G401.6 (cell line): ENCODE data around the gene KIRREL1.

Experiments used
- FAIRE-seq: peaks from 2 replicates; lab custom pipeline; 2012; peaks lifted over from hg19 to GRCh38; lab: Jason Lieb, UNC

The KIRREL1 gene

GRCh38 chr1:158035976-158036583 lies 42.6 kb downstream of the KIRREL1 start:
- peak; percentile 98 for FAIRE-seq

- FAIRE-seq = no peak
Observed at GRCh38 chr1:158037008-158037865, 43.8 kb downstream of the KIRREL1 start.

GRCh38 chr1:158037866-158038359 lies 44.5 kb downstream of the KIRREL1 start:
- FAIRE-seq = no peak

DNA sequence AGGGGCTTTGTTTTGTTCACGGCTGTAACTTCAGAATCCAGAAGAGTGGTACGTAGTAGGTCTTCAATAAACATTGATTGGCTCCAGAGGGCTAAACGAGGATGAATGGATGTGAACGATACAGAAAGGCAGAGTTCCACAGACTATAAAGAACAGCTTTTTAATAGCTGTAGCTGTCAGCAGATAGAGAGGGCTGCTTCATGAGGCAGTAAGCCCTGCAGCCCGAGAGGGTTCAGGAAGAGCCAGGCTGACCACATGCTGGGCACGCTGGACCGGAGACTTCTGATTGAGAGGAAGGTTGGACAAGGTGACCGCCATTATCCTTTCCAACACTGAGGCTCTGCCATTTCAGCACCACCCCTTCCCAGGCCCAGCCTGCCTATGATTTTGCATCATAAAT lies 45.3 kb downstream of the KIRREL1 start:
- FAIRE-seq = no peak

GRCh38 chr1:158039380-158039779 lies 45.9 kb downstream of the KIRREL1 start:
- FAIRE-seq = no peak

DNA sequence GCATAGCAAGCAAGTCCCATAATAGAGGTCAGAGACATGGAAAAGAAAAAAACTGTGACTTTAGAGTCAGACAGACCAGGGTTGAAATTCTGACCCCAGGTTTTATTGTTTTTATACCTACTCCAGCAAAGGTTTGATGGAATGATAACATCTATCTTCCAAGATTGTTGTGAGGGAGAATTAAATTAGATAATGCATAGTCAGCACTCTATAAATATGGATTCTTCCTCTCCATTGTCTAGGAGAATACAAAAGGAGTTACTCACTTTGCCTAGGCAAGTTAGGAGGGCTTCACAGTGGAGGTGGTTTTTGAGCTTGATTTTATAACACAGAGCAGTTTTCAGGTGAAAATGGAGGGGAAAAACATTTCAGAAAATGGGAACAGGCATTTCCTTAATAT lies 46.9 kb downstream of the KIRREL1 start:
- FAIRE-seq = no peak

GRCh38 chr1:158043232-158043631 lies 49.8 kb downstream of the KIRREL1 start:
- FAIRE-seq = no peak

- FAIRE-seq = no peak
Observed at GRCh38 chr1:158045639-158046038, 52.2 kb downstream of the KIRREL1 start.

DNA sequence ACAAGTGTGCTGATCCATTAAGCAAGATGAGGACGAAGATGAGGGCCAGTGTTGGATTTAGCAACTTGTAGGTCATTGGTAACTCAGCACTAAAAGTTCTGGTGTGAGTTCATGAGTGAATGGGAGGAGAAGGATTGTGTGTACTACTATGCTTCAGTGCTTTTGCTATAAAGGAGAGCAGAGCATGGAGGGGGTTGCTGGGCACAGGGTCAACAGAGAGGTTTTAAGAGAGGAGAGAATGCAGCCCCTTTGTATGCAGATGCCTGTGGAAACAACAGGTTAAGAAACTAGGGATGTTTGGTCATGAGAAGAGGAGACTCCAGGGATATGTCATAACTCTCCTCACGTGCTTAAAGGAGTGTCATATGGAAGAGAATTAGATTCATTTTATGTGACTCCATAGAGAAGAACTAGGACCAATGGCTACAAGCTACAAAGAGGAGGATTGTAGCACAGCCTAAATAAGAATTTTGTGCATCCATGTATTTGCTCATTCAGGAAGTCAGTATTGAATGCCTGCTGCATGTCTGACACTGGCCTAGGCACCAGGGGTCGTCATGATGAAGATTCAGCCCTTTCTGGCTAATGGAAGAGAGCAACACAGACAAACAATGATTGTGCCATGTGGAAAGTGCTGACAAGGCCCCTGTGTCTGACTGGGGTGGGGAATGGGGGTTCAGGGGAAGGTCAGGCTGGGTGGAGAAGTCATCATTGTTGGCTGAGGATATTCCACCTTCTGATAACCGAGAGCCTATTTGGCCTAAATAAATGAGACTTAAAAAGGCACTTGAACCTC lies 53.5 kb downstream of the KIRREL1 start:
- FAIRE-seq = no peak

DNA sequence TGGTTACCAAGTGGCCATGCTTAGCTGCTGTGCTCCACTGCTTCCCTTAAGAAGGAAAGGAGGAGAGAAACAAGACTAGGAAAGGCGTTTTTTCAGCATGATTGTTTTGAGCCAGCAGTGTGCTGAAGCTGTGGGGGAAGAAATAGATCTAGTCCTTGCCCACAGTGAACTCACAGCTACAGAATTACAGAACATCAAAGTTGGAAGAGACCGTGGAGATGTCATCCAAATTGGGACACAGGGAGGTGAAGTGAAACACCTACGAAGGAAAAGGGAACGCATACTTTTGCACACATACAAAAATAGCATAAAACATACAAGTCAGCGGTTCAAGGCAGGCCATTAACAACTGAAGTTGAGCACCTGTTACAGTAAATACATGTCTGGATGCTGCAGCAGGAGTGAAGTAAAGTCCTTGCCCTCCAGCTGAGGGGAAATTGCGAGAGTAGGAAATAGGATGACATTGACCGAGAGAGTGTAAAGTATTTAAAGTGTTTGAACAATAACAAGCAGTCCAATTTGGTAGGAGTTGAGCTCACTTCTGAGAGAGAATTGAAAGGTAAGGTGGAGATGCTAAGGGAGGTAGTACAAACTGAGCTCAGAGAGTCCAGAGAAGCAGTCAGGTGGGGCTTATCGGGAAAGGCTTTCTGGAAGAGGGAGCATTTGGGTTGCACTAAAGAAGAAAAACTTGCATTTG lies 55.1 kb downstream of the KIRREL1 start:
- no peak for FAIRE-seq

- FAIRE-seq = no peak
Observed at GRCh38 chr1:158049853-158050252, 56.4 kb downstream of the KIRREL1 start.

GRCh38 chr1:158053276-158053675 lies 59.8 kb downstream of the KIRREL1 start:
- FAIRE-seq = no peak

- FAIRE-seq = no peak
Observed at GRCh38 chr1:158054721-158055120, 61.3 kb downstream of the KIRREL1 start.

DNA sequence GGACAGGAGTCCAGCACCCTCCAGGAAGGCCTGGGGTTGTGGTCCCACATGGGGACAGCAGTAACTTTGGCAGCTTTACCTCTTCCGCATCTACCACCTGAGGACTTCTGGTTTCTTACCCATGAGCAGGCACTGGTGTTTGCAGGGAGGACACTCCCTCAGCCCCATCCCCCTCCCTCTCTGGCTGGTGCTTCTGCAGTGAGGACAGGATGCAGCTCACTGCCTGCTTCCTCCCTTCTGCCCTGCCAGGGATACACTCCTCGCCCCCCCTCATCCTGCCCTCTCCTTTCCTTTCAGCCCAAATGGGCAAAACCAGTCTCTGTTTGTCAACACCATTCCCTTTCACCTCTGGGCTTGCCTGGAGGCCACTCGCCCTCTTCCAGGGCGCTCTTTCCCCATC lies 62.4 kb downstream of the KIRREL1 start:
- no peak for FAIRE-seq

GRCh38 chr1:158056498-158056897 lies 63.1 kb downstream of the KIRREL1 start:
- no peak for FAIRE-seq

DNA sequence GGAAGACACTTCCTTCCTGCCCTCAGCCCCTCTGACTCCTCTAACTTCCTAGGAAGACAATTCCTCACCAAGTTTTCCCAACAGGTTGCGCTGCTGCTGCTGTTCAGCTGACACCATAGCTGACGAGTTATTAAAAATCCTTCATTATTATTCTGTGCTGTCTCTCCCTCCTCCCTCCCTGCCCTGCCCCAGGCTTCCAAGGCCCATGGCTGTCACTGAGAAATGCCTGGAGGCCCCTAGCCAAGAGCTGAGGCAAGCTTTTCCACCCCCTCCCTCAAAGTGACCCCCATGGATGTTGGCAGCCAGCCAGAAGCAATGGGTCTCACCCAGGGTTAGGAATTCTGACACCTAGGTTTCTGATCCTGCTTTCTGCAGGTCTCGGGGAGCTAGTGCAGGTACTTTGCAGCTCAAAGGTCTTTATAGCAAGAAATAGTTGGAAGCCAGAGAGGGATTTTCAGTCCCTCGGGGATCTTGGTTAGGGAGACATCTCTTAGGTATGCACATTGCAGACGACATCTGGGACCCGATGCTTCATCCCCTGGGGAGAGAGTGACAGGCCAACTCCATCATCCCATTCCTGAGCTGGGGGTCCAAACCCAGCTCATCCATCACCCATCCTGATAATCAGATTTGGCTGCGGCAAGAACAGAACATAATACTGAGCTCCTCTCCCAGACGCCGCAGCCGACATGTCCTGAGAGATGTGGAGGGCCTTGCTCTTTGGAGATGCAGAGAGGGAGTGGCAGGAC lies 65.0 kb downstream of the KIRREL1 start:
- FAIRE-seq = no peak

- no peak for FAIRE-seq
Observed at GRCh38 chr1:158059984-158060383, 66.5 kb downstream of the KIRREL1 start.

GRCh38 chr1:158062174-158062573 lies 68.7 kb downstream of the KIRREL1 start:
- no peak for FAIRE-seq

GRCh38 chr1:158067662-158068061 lies 74.2 kb downstream of the KIRREL1 start:
- FAIRE-seq = no peak

DNA sequence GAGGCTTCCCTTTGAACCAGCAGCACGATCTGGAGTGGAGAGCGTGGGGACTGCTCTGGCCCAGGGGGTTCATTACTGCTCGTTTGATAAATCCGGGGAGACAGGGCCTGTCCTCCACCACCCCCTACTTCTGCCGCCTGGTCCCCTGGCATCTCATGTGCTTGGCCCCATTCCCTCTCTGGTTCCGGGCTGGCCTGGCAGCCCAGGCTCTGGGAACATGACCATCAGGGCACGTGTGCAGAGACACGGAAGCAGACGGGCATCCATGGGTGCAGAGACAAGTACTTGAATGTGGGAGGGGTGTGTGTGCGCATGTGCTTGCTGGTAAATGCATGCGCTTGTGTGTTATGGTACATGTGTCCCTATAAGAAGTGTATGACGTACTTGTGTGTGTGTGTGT lies 75.5 kb downstream of the KIRREL1 start:
- no peak for FAIRE-seq

DNA sequence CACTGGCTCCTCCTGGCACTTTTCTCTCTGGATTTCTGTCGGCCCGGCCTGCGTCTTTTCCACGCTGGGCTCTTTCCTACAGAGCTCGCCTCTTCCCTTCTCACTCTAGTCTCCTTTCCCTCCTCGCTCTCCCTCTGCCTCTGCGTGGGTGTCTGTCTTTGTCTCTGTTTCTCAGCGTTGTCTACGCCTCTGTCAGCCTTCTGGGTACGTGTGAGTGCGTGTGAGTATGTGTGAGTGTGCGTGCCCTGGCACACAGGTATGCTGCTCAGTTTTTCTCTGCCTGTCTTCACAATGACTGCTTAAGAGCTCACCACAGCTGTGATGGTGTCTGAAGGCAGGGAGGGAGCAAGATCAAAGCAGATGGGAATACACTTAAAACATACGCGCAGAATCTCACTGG lies 77.7 kb downstream of the KIRREL1 start:
- FAIRE-seq = no peak

DNA sequence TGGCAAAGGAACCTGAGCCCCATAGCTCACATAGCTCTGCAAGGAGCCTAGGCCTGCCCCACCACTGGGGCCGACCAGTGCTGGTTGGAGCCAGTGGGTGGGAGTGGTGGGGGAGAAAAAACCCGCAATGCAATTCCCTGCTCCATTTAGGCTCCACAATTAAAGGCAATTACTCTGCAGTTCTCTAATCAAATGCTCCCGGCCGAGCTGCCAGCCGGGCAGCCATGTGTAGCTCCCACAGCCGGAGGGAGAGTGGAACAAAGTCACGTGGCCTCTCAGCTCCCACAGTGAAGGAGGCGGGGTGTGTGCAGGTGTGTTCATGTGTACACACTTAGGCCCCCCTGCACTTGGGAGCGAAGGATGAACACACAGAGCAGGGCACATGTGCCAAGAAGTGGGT lies 81.6 kb downstream of the KIRREL1 start:
- no peak for FAIRE-seq
